CD4-positive, alpha-beta T cell treated with Interleukin-2 at 100 ng/mL for 4 hours (primary cell): ENCODE data around the gene CPNE1.
"Not testable (repeated sequence)": the region's sequence is repeated elsewhere in the genome, so short reads cannot be mapped to it uniquely, and the experiment has no call there.

Experiments used
- DNase-seq: peaks from one replicate; pipeline ENCODE4 v3.0.0-alpha.2; 2020; ENCODE audit warnings: low spot score

The CPNE1 gene

GRCh38 chr20:35664466-35665206, at the start of gene CPNE1, which contains the start of gene RBM12:
CPNE1 (minus strand) TSS chr20:35664900; CDS start chr20:35632923, 31,977 bp downstream.
RBM12 (minus strand) TSS chr20:35664900; CDS start chr20:35655322, 9,578 bp downstream.
- peak; percentile 94 for DNase-seq

GRCh38 chr20:35714127-35714526, 49.4 kb upstream of the CPNE1 start:
- DNase-seq = no peak

GRCh38 chr20:35713120-35713519, 48.4 kb upstream of the CPNE1 start:
- DNase-seq = not testable (repeated sequence)

DNA sequence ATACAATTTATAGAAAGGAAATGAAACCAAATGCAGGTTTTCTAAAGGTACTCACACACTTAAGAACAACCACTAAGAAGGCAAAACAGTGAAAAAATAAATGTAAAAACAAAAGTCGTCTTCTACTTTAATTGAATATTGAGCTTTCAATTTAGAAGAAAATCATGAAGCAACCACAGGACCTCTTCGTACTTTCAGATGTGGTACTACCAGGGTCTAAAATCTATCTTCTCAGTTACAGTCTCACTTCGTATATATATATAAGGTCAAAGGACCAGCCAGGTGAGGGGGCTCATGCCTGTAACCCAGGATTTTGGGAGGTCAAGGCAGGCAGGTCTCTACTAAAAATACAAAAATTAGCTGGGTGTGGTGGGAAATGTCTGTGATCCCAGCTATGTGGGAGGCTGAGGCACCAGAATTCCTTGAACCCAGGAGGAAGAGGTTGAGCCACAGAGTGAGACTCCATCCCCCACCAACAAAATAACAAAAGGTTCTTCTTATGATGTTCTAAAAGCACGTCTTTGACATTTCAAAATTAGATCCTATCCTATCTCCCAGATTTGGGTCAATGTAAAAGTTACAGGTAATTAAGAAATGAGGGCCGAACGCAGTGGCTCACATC, 47.0 kb upstream of the CPNE1 start:
- no peak for DNase-seq

- DNase-seq = no peak
Measured at GRCh38 chr20:35710884-35711587, 46.3 kb upstream of the CPNE1 start.

DNA sequence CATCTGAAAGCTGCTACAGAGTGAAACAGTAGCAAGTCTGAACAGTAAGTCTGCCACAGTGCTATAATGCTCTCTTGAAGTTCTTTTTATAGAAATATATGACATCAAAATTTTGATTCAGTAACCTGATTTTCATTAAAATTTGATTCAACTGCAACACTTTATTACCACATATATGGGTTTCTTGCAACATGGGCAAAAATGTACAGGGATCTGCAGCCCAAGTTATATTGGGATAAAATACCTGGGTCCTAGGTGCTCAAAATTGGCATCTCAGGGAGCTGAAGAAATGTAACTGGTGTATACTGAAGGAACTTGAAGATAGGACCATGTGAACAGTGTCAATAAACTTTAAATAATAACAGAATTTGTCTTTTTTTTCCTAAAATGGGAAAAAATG, 45.3 kb upstream of the CPNE1 start:
- DNase-seq = no peak

DNA sequence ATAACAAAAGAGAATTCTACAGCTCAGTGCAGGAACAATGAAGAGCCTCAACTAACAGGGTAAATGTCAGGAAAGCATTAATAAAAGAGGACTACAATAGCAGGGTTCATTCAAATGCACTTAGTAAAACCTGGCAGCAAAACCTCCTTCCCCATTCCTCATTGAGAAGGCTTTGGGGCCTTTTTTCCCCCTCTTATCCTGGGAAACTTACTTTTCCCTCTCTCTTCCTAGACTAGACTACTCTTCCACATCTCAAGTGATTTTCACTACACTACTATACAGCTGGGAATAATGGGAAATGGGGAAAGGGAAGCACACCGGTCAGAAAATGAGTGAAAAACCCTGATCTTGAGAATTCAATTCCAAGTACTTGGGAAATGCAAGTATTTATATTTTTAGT, 44.6 kb upstream of the CPNE1 start:
- DNase-seq = no peak

- DNase-seq = no peak
Measured at GRCh38 chr20:35708502-35708901, 43.8 kb upstream of the CPNE1 start.

DNA sequence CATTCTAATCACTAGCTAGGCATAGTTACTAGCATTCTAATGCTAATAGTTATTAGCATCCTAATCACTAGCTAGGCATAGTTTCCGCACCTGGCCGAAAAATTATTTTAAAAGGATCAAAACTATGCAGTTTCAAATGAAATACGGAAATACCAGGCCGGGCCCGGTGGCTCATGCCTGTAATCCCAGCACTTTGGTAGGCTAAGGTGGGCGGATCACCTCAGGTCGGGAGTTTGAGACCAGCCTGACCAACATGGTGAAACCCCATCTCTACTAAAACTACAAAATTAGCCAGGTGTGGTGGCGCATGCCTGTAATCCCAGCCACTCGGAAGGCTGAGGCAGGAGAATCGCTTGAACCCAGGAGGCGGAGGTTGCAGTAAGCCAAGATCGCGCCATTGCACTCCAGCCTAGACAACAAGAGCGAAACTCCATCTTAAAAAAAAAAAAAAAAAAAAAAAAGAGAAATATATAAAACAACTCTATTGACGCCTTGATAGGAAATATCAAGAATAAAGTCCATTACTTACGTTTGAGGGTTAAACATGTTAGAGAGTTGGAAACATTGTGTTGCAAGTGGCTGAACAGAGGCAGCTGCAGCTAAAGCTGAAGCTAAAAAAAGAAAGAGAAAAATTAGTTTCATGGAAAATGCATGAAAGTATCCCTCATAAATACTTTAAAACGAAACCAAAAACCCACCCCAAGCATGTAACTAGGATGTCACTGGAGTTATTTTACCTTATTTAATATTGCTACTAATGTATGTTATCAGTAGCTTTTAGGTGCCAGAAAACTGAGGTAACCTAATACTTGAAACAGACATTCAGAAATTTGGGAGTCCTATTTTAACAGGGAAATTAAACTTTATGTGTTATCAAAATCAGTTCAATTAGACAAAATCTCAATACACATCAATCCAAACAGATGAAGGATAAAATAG, 42.2 kb upstream of the CPNE1 start:
- not testable (repeated sequence) for DNase-seq

DNA sequence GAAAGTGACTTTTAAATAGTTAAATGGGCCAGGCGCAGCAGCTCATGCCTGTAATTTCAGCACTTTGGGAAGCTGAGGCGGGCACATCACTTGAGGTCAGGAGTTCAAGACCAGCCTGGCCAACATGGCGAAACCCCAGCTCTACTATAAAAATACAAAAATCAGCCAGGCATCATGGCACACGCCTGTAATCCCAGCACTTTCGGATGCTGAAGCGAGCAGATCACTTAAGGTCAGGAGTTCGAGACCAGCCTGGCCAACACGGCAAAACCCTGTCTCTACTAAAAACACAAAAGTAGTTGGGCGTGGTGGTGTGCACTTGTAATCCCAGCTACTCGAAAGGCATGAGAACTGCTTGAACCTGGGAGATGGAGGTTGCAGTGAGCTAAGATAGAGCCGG, 41.2 kb upstream of the CPNE1 start:
- not testable (repeated sequence) for DNase-seq

- no peak for DNase-seq
Measured at GRCh38 chr20:35704514-35705261, 40.0 kb upstream of the CPNE1 start.

GRCh38 chr20:35702824-35703695, 38.4 kb upstream of the CPNE1 start:
- no peak for DNase-seq

- DNase-seq = no peak
Measured at GRCh38 chr20:35702051-35702823, 37.5 kb upstream of the CPNE1 start.

DNA sequence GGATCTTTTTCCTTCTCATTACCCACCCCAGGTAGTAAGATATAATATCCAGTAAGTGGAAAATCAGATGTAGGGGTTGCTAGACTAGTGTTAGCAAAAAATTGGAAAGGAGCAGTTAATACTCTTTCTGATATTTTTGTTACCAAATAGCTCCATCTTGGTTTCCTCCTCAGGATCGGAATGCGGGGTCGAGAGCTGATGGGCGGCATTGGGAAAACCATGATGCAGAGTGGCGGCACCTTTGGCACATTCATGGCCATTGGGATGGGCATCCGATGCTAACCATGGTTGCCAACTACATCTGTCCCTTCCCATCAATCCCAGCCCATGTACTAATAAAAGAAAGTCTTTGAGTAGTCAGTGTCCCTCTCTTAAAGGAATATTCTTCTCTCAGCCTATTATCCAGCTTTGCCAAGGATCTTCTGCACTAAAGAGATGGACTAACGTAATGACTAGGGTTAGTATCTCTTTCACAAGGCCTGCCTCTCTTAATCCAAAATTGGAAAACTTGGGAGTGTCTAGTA, 36.0 kb upstream of the CPNE1 start:
- no peak for DNase-seq

GRCh38 chr20:35699957-35700624, 35.4 kb upstream of the CPNE1 start:
- DNase-seq = no peak

DNA sequence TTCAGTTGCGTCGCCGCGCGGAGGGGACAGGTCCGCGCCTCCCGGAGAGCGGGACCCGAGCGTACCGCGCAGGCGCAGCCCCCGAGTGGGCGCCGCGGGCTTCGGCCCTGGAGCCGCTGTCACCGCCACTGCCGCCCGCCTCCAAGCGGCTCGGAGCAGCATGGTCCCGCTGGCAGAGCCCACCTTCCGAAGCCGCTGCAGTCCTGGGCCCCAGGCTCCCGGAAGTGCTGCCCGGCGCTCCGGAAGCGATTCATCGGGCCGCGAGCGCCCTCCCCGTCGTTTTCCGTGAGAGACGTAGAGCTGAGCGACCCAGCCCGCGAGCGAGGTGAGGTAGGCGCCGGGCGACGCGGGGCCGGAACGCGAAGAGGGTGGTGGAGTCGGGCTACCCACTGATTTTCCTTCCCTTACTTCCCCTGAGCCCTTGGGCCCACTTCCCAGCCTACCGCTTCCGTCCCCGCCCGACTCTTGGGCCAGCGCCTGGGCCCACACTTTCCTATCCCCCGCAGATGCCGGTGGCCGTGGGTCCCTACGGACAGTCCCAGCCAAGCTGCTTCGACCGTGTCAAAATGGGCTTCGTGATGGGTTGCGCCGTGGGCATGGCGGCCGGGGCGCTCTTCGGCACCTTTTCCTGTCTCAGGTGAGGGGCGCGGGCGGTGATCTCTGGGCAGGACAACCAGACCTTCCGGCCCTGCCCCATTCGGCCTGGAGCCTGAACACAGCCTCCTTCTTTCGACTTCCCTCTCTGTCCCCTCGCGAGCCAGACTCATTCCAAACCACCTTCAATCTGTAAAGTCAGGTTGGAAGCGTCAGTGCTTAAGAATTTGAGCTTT, 34.6 kb upstream of the CPNE1 start, which contains the start of the genes NFS1 and ROMO1:
TSS of gene NFS1 (minus strand) at position 226 of the 830 bp plus-strand sequence. CDS start at position 162, 64 bp downstream.
TSS of gene ROMO1 (plus strand) at position 279 of the 830 bp plus-strand sequence. CDS start at position 507, 228 bp downstream.
- DNase-seq = peak; percentile 86
